Measurements from ENCODE around the gene NKAIN2.
"Not testable (repeated sequence)": the region's sequence is repeated elsewhere in the genome, so short reads cannot be mapped to it uniquely, and the experiment has no call there.

The NKAIN2 gene

GRCh38 chr6:124694139-124694705 lies 890.6 kb downstream of the NKAIN2 start:
- DNase-seq (ENCODE audit: low spot score), result no peak

GRCh38 chr6:124699038-124699437 lies 895.4 kb downstream of the NKAIN2 start:
- DNase-seq (ENCODE audit: low spot score), result peak; percentile 41

- no peak for DNase-seq (ENCODE audit: low spot score)
Observed at GRCh38 chr6:124703541-124703940, 899.9 kb downstream of the NKAIN2 start.

GRCh38 chr6:124712532-124712931 lies 908.9 kb downstream of the NKAIN2 start:
- not testable (repeated sequence) for DNase-seq (ENCODE audit: low spot score)

GRCh38 chr6:124714728-124715127 lies 911.1 kb downstream of the NKAIN2 start:
- DNase-seq (ENCODE audit: low spot score), result no peak

- no peak for DNase-seq (ENCODE audit: low spot score)
Observed at GRCh38 chr6:124719913-124720312, 916.2 kb downstream of the NKAIN2 start.

- no peak for DNase-seq (ENCODE audit: low spot score)
Observed at GRCh38 chr6:124721331-124721730, 917.7 kb downstream of the NKAIN2 start.

- DNase-seq (ENCODE audit: low spot score), result no peak
Observed at GRCh38 chr6:124722141-124722878, 918.6 kb downstream of the NKAIN2 start.

- no peak for DNase-seq (ENCODE audit: low spot score)
Observed at GRCh38 chr6:124723671-124724070, 920.0 kb downstream of the NKAIN2 start.

GRCh38 chr6:124737804-124738203 lies 934.1 kb downstream of the NKAIN2 start:
- DNase-seq (ENCODE audit: low spot score), result not testable (repeated sequence)

GRCh38 chr6:124738482-124738881 lies 934.8 kb downstream of the NKAIN2 start:
- DNase-seq (ENCODE audit: low spot score), result no peak

- DNase-seq (ENCODE audit: low spot score), result no peak
Observed at GRCh38 chr6:124741341-124741740, 937.7 kb downstream of the NKAIN2 start.

- no peak for DNase-seq (ENCODE audit: low spot score)
Observed at GRCh38 chr6:124742971-124743370, 939.3 kb downstream of the NKAIN2 start.

GRCh38 chr6:124743420-124743819 lies 939.8 kb downstream of the NKAIN2 start:
- no peak for DNase-seq (ENCODE audit: low spot score)

GRCh38 chr6:124747349-124747748 lies 943.7 kb downstream of the NKAIN2 start:
- DNase-seq (ENCODE audit: low spot score), result no peak

- DNase-seq (ENCODE audit: low spot score), result no peak
Observed at GRCh38 chr6:124748778-124749177, 945.1 kb downstream of the NKAIN2 start.

GRCh38 chr6:124753001-124753400 lies 949.3 kb downstream of the NKAIN2 start:
- no peak for DNase-seq (ENCODE audit: low spot score)

- no peak for DNase-seq (ENCODE audit: low spot score)
Observed at GRCh38 chr6:124753562-124754105, 950.0 kb downstream of the NKAIN2 start.

- DNase-seq (ENCODE audit: low spot score), result no peak
Observed at GRCh38 chr6:124755321-124755720, 951.7 kb downstream of the NKAIN2 start.

- DNase-seq (ENCODE audit: low spot score), result no peak
Observed at GRCh38 chr6:124757560-124757959, 953.9 kb downstream of the NKAIN2 start.

- no peak for DNase-seq (ENCODE audit: low spot score)
Observed at GRCh38 chr6:124758663-124759062, 955.0 kb downstream of the NKAIN2 start.

GRCh38 chr6:124765280-124765679 lies 961.6 kb downstream of the NKAIN2 start:
- DNase-seq (ENCODE audit: low spot score), result no peak

GRCh38 chr6:124768224-124768623 lies 964.6 kb downstream of the NKAIN2 start:
- DNase-seq (ENCODE audit: low spot score), result no peak

All from iPS-NIHi11 (cell line).